Activated CD8-positive, alpha-beta memory T cell treated with anti-CD3 and anti-CD28 coated beads, Interleukin-2, amount 50 U/mL, for 1 hour (primary cell): ENCODE data around the gene SLC25A21.
"Not testable (repeated sequence)": the region's sequence is repeated elsewhere in the genome, so short reads cannot be mapped to it uniquely, and the experiment has no call there.

Experiments
- DNase-seq: peaks from one replicate; pipeline ENCODE4 v3.0.0-alpha.2; 2020; ENCODE audit errors: extremely low read depth

The SLC25A21 gene

DNA sequence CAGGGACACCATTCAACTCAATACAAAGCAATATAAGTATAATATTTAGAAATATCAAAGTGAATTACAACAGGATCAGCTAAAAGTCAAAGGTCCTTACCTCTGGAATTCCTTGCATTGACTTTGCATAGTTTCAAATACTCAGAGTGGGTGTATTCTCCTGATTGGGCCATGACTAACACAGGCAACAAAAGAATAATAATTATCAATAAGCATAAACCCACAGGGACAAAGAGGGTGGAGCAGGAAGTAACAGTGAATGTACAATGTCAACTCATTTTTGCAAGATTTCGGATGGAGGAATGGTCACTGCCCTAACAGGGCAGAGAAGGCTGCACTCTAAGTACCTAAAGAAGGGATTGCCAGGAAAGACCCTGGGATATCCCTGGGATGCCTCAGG, 303.3 kb downstream of the SLC25A21 start:
- no peak for DNase-seq

DNA sequence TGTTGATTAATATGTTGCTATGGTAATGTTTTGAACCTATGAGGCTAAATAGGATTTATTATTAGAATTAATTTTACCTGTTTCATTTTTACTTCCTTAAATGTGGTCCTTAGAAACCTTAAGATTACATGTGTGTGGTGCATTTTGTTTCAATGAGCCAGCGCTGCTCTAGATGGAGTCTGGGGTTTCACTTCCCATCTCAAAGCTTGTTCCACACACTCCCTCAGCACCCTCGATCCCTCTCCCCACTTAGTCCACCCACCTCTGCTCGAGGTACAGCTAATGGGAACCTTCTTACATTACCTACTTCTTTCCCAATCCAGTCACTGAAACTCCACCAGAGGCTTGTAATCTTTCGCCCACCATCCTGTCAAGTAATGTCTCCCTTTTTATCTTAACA, 305.5 kb downstream of the SLC25A21 start:
- no peak for DNase-seq

DNA sequence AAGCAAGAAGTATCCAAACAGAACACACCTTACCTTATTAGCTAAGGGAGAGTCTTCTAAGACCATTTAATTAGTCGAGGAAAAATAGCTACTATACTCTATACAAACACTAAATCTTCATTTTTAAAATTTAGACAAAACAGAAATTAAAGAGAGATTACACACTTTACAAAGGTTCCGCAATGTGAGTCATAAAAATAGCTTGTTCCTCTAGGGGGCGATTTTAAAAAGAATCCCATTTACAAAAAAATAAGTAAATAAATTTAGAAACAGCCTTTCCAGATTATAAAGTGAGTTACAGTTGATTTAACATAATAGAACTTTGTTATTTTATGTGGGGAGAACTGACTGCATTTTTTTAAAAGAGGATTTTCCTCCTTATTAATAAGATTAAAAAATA, 309.1 kb downstream of the SLC25A21 start:
- no peak for DNase-seq

DNA sequence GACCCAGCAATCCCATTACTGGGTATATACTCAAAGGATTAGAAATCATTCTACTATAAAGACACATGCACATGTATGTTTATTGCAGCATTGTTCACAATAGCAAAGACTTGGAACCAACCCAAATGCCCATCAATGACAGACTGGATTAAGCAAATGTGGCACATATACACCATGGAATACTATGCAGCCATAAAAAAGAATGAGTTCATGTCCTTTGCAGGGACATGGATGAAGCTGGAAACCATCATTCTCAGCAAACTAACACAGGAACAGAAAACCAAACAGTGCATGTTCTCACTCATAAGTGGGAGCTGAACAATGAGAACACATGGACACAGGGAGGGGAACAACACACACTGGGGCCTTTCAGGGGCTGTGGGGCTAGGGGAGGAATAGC, 310.2 kb downstream of the SLC25A21 start:
- DNase-seq = not testable (repeated sequence)

DNA sequence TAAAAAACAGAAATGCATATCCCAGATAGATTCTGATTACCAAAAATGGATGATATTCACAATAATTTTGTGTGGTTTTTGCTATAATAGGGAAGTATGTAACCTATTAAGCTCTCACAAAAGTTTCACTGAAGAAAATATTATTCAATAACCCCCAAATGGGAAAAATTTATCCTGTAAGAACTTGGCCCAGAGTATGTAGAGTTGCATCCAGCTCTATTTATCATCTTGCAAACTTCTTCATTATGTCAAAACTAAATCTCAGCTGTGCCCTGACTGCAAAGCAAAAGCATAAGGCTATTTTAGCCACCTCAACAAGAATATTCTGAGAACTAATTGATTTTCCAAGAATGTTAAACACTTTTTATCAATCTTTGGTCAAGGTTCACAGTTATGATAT, 311.6 kb downstream of the SLC25A21 start:
- no peak for DNase-seq

DNA sequence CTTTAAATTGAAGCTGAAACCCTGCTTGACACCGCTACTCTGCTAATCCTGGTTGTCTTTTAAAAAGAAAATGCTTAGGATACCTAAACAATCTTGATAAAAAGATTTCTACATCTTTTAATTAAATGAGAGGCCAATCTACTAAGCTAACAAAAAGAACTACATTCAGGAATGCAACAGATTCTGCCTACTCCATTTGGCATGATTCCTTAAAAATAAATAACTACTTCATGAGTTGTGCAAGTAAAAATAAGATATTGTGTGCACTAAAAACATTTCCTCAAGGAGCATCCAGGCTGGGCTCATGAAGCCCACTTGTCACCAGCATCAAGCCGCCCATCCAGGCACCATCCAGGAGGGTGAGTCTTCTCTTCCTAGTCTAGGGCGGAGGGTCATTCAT, 313.3 kb downstream of the SLC25A21 start:
- DNase-seq = no peak

DNA sequence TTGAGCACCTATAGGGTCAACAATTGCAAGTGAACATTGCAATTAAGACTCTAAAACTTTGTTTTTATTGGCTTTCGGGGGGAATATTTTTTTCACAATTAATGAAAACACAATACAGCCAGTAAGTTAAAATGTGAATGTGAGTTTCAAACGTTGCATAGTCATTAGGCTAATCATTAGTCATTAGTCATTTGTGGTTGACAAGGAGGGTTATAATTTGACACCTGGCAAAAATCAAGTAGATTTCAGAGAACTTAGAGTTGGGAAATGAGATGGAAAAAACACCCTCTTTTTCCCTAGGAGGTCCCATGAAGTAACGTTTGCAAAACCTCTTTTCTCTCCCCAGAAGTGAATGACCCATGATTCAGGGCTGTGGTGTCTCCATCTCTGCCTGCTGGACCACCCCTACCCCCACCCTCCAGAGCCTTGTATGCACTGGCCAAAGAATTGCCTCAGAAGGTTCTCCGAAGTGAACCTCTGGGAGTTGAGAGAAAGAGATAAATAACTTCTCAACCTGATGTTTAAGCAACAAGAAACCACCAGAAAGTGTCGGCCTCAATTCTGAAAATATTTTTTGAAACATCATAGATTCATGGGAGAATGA, 314.5 kb downstream of the SLC25A21 start:
- DNase-seq = no peak

DNA sequence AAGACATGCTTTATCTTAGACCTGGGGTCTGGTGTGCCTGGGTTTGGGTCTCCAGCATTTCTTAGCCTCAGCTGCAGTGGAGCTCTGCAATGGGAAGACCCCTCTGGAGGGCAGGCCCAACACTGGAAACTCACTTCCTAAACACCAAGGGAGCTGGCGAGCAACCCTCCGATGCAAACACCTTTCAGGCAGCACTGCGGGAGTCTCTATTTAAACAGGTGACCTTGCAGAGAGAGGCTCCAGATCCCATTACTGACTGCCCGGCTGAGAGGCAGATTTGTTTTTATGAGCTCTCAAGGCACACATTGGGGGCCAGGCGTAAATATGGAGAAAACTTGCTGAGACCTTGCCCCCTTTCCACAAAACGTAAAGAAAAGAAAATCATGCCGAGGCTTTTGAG, 315.3 kb downstream of the SLC25A21 start:
- DNase-seq = no peak

DNA sequence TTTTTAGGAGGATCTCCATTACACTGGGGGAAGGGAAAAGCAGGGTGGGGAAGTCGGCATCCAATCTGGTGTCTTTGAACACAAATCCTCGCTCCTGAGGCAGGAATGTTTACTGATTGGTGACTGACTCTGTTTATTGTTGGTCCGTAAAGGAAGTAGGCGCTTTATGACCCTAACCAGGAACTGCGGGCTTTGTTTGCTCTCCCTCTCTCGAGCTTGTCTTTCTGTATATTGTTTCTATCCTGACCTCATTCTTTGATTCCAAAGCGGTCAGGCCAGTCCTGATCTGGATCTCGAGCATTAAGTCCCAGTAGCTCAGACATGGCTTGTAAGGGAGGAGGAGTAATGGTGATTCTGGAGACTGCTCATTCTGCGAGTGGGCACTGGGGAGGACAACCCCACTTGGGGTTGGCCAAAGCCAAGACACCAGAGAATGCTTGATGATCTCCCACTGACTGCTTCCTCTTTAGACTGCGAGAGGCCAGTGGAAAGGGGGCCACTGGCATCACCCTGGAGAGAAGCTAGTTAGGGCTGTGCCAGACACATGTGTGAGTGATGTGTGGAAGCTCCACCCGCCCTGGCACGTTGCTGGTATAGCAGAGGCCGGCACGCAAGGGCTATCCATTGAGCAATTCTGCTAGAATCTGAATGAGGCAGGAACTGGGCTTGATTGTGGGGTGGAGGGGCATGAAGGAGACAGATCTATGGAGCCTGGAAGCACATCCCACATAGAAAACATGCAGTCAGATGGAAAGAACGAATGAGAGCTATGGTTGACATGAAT, 316.1 kb downstream of the SLC25A21 start:
- DNase-seq = no peak

DNA sequence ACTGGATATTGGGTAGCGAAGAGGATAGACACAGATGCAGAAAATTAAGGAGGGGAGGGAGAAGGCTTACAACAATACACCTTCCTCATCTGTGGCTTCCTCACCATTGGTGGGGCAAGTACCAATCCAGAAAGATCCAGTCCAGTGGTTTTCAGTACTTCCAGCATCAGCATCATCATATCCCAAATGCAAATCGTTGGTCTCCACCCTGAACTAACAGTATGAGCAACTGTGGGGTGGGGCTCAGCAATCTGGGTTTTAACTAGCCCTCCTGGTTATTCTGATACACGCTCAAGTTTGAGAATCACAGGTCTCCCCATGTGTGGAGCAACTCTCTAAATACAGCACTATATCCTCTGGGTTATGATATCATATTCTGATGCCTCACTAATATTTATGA, 317.0 kb downstream of the SLC25A21 start:
- DNase-seq = no peak

DNA sequence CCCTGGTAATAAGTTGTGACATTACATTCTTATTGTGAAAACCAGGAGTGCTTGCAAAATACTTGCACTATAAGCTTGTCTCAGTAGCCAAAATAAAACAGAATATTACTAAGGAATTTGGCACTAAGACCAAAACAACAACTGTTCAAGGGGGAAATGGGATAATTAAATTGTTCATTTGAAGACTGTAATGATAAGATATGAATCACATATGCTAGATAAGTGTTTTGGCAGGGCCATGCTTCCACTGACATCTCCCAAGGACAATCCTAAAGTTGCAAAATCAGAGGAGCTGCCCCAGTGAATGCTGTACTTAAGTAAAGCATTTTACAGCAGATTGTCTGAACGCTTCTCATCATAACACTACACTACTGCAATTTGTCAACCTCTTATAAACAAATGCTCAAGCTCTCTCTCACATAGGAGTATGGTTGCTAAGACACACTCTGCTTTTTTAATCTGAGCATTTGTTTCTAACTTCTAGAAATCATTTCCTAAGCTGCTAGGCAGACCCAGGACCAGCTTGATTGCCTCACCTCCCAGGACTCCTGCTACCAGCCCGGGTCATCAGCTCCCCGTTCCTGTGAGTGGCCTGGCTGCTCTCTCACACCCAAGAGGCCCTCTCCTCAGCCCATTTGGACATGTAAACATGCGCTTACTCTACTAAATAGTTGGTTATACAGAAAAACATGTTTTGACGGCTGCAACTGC, 319.3 kb downstream of the SLC25A21 start:
- no peak for DNase-seq

DNA sequence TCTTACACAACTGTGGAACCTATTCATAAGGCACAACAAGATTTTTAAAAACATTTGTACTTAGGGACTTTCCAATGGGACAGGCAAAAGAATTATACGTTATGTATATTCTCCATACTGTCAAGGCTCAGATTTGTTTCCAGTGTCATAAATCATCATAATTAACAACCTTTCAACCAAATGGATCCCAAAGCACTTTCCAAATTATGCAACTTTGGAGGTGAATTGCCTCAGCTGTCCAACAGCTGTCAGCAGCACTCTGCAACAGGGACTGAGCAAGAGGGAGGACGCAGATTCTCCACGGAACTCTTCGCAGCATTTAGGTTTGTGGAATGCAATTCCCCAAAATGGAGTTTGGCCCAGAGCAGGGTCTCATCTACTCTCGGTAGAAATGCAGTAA, 324.2 kb downstream of the SLC25A21 start:
- no peak for DNase-seq

DNA sequence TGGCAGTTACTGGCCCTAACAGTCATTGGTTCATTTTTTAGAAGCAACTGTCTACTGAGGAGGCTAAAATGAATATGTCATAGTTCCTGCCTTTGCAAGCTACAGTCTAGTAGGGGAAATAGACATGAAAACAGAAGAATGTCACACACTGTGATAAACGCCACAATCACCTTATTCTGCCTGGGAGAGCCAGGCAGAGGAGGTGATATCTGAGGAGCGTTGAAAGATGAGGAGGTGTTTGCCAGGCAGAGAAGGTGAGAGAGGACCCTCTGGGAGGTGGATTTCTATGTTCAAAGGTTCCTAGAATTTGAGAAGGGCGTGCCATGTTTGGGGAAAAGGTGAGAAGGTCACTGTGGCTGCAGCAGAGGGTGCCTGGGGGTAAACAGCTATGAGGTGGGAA, 325.0 kb downstream of the SLC25A21 start:
- no peak for DNase-seq

DNA sequence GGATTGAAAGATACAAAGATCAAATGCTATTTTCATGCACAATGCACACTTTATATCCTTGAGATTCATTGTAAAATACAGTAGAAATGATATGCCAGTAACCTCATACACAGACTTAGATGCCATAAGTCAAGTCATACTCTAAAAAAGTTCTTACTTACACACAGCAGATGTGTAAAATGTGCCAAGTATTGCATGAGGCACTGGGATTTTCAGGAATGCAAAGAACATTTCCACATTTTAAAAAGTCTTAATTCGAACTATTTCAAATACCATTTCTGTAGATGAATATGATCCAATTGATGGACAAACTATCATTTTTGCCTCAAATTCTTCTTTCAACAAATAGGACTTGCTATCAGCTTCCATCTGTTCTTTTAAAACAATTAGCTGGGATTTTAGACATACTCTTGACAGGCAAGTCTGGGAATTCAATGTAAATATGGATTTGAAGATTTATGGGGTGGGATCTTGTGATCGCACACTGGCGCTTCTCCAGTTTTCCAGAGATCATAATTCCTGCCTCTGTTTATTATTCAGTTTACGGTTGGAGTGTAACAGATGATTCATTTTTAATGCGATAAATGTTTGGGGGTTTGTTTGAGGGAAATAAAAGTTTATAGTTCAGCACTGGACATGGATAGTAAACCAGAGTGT, 326.9 kb downstream of the SLC25A21 start:
- DNase-seq = no peak

DNA sequence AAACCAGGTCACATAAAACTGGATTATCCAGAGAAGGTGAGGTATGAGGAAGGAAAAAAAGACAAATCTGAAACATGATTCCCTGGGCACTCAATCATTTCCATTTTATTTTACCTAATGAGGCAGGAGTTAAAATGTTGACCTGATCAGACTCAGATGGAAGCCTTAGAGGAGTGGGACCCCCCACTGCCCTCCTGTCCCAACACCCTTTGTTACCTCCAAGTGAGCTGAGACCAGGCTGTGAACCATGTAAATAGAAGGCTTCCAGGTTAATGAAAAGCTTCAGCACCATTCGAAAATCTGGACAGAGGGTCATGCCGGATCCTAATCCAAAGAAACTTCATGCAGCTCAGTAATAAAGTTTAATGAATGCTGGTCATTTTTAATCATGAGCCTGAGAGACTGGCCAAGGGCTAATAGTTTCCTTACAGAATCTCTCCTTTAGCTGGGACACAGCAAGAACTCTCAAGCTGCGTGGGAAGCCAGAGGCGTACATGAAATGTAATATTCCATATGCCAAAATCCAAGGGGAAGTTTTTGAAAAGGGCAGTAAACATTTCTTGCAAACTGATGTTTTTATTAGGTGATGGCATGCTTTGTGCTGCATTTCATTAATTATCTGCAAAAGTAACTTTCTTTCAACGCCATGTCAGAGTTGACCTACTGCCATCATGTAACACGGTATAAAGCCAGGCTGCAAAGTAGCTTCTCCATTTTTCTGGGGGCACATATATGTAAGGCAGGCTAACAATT, 327.8 kb downstream of the SLC25A21 start:
- DNase-seq = no peak

DNA sequence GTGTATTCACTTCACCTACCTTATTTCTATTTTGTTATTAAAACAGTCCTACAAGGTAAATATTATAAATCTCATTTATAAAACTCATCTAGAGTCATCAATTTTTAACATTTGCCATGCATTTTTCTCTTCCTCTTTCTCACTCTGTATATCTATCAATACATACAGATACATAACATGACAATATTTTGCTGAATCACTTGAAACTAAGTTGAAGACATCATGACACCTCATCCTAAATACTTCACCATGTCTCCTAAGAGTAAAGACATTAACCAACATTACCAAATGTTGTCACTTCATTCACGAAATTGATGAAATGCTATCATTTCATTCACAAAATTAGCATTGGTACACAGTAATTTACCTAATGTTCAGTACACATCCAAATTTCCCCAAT, 329.0 kb downstream of the SLC25A21 start:
- DNase-seq = no peak

DNA sequence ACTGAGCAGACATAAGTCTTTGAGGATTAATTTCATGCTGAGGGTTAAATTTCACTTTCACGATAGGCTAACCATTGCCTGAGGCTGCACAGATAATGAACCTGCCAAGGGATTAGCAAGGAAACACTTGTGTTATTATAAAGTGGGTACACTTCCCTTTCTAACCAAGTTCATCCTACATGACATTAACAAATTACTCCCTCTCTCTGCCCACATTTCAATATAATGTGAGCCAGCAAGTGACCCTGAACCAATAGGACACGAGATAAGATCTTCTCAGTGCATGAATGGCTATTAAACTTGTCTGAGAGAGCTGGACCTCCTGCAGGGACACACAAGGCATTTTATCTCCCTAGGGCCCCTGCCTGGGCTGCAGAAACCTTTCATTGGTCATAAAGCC, 337.3 kb downstream of the SLC25A21 start:
- no peak for DNase-seq

DNA sequence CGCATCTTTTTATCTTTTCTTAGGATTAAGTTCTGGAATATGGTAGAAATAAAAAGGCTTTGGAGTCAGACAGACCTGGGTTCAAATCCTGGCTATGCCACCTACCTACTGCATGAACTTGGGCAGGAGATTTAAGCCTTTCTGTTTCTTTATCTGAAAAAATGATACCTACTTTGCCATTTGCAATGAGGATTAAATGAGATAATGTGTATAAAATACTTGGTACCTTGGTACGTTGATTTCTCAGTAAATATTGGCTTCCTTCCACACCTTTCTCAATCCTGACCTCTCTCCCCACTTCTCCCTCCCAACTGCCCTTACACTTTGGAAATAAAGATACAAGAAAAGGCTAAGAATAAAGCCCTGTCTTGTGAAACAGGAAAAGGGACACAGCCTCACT, 338.1 kb downstream of the SLC25A21 start:
- DNase-seq = no peak

DNA sequence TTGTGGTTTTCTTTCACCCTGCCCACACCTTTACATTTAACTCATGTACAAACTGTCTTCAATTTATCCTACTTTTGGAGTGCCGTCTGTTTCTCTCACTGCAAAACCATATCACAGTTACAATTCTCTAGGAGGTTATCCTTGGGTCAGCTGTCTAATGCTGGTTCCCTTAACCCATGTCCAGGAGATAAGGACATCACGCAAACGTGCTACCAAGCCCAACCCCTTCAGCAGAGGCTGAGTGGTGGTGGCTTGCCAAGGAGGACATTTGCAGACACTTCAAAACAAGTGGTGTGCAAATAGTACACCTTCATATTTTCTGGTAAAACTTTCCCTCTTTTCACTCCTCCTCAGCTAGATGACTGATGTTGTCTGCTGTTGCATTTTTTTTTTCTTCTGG, 342.9 kb downstream of the SLC25A21 start:
- no peak for DNase-seq

DNA sequence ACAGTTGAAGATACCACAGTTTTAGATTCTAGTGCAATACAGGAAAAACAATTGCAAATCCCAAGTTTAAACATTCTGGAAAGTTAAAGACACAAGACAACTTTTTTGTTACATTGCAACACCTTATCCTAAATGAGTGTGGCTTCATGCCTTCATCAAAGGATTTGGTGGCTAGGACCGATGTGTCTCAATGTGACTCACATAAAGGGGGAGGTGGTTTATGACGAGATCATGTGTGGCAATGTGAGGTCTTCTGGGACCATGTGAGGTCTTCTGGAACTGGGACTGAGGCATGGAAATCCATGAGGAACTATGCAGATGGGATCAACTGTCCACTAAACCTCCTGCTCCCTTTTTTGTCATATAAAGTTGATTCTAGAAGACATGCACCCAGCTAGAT, 344.5 kb downstream of the SLC25A21 start:
- DNase-seq = no peak

DNA sequence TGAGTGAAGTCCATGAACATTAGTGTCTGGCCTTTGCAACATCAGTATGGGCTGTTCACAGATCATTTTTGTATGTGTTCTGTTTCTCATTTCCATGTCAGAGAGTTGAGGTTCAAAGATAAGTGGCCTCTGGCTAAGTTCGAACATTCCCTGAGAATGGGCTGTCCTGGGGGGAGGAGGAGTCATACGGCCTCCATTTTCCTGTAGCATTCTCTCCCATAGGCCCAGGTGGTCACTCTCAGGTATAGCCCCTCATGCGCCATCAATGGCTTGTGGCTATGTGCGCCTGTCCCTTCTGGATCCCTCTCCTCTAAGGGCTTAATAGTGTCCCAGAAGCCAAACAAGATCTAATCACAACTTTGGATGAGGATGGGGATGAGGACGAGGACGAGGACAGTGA, 345.8 kb downstream of the SLC25A21 start:
- DNase-seq = no peak

DNA sequence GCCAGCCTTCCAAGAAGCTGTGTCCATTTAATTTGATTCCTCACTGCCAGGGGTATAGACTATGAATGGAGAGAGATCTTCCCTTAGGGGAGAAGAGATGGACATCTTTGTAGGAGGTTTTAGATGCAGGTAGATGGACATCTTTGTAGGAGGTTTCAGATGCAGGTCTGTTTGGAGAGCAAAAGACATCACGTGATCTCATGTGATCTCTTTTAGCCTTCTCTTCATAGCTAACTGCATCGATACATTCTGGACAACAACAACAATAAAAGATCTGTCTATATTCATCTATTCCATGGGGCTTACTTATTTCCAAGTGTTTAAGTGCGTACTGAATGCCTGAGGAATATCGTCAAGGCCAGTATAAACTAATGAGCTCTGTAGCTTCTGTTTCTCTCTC, 347.6 kb downstream of the SLC25A21 start:
- DNase-seq = no peak
